MM.1S (cell line): ENCODE data around the gene CFAP46.

Source experiments
- EZH2 ChIP-seq: fragments of 300-600 bp; sonication (generic); optimal IDR thresholded peaks from 2 replicates; pipeline ENCODE3; 2017; ENCODE audit warnings: low read depth, mild to moderate bottlenecking, antibody characterized with exemption, low read length, mixed read lengths
- EZH2phosphoT487 ChIP-seq: fragments of 300-600 bp; sonication (generic); IDR thresholded peaks from 2 replicates; pipeline ENCODE4 v1.6.1; 2018; ENCODE audit warnings: antibody characterized with exemption, low read length
- TF ChIP-seq, protein P1 (sequence below): fragments of 300-600 bp; sonication (generic); IDR thresholded peaks from 2 replicates; pipeline ENCODE4 v1.5.1; 2016; ENCODE audit warnings: antibody characterized with exemption, low read length, mixed read lengths

DNA sequence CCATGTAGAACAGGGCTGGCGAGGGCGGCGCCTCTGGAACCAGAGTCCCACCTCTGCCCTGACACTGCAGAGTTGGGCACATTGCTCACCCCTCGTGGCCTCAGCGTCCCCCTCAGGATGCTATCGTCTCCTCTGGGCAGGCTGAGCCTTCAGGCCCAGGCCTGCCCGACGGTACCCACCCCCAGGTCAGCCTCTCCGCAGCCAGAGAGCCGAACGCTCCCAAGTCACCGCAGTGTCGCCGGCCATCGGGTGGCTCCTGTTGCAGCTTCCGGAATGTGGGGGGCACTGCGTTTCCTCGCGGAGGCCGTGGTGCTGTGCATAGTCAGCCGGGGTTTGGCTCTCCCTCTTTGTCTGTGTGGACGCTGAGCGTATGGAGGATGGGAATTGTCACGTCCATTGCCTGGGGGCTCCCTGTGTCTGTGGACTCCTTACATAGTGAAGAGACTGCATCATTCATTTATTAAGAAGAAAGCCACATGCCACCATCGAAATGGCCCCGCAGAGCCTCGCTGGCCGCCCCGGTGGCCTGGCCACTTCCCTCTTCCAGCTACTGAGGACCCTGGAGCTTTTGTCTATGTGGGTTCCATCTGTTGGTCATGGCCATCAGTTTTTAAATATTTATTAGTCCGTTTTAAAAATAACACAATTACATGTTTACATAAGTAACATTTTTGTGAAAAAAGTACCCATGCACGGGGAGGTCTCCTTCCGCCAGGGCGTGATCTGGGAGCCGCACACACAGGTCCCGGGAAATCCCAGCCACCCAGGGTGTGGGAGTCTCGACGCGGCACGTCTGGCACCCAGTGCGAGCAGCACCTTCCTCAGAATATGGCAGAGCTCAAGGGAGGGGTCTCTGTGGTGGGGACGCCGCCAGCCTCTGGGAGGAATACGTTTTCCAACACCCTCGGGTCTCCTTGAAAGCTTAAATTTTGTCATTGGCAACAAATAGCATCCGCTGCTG lies 172.0 kb downstream of the CFAP46 start:
- TF ChIP-seq, protein P1, sequence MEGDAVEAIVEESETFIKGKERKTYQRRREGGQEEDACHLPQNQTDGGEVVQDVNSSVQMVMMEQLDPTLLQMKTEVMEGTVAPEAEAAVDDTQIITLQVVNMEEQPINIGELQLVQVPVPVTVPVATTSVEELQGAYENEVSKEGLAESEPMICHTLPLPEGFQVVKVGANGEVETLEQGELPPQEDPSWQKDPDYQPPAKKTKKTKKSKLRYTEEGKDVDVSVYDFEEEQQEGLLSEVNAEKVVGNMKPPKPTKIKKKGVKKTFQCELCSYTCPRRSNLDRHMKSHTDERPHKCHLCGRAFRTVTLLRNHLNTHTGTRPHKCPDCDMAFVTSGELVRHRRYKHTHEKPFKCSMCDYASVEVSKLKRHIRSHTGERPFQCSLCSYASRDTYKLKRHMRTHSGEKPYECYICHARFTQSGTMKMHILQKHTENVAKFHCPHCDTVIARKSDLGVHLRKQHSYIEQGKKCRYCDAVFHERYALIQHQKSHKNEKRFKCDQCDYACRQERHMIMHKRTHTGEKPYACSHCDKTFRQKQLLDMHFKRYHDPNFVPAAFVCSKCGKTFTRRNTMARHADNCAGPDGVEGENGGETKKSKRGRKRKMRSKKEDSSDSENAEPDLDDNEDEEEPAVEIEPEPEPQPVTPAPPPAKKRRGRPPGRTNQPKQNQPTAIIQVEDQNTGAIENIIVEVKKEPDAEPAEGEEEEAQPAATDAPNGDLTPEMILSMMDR = no peak
- no peak for TF ChIP-seq EZH2
- TF ChIP-seq EZH2phosphoT487 = no peak
